ENCODE measurements around the gene SERPINB5. TPM values are rescaled to one million over a fixed set of nuclear protein-coding genes. Genes with fewer than 3 reads are reported as not detected.
"Not testable (repeated sequence)": the region's sequence is repeated elsewhere in the genome, so short reads cannot be mapped to it uniquely, and the experiment has no call there.

Gene SERPINB5
- under 1 TPM in 1 of 4 donors, not detected in 3; 0.04 TPM for polyA plus RNA-seq (ENCODE audit: insufficient read length in 4 of 4)

GRCh38 chr18:63476668-63477067 lies at the start of gene SERPINB5:
TSS of gene SERPINB5 (plus strand) at chr18:63476958. CDS start at chr18:63484429, 7,471 bp downstream.
- DNase-seq (ENCODE audit: low read depth in 4 of 4, low spot score in 3 of 4): no peak

DNA sequence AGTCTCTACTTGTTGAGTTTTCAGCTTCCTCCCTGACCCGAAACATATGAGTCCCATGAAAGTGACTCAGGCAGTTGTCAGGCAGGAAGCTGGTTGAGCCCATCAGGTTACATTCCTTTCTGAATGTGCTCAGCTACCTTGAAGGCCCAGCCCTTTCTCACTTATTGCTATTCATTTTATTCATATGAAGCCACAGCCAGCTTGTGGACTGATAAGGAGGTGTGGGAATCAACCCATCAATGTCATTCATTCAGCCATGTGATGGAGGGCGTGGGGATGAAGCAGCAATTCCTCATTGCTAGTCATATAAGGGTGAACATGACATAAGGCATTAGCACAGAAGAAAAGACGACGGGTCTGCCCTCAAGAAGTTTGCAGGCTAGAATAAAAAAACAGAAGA lies 49.2 kb upstream of the SERPINB5 start:
- no peak for DNase-seq (ENCODE audit: low read depth in 4 of 4, low spot score in 3 of 4)

GRCh38 chr18:63430526-63430925 lies 46.2 kb upstream of the SERPINB5 start:
- no peak for DNase-seq (ENCODE audit: low read depth in 4 of 4, low spot score in 3 of 4)

- no peak for DNase-seq (ENCODE audit: low read depth in 4 of 4, low spot score in 3 of 4)
These were observed 45.6 kb upstream of the SERPINB5 start for GRCh38 chr18:63431180-63431579.

- DNase-seq (ENCODE audit: low read depth in 4 of 4, low spot score in 3 of 4): no peak
These were observed 43.4 kb upstream of the SERPINB5 start for GRCh38 chr18:63433334-63433866.

DNA sequence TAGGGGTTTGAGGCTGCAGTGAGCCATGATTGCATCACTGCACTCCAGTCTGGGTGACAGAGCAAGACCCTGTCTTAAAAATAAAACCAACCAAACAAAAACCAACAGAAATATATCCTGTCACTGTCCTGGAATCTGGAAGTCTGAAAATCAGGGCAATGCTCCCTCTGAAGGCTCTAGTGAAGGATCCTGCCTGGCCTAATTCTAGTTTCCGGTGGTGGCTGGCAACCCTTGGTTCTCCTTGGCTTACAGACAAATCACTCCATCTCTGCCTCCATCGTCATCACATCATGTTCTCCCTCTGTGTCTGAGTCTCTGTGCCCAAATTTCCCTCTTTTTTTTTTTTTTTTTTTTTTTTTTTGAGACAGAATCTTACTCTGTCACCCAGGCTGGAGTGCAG lies 38.6 kb upstream of the SERPINB5 start:
- no peak for DNase-seq (ENCODE audit: low read depth in 4 of 4, low spot score in 3 of 4)

- DNase-seq (ENCODE audit: low read depth in 4 of 4, low spot score in 3 of 4): peak in 2 of 4 donors; percentile 54 to 61
These were observed 37.4 kb upstream of the SERPINB5 start for GRCh38 chr18:63439334-63439733.

DNA sequence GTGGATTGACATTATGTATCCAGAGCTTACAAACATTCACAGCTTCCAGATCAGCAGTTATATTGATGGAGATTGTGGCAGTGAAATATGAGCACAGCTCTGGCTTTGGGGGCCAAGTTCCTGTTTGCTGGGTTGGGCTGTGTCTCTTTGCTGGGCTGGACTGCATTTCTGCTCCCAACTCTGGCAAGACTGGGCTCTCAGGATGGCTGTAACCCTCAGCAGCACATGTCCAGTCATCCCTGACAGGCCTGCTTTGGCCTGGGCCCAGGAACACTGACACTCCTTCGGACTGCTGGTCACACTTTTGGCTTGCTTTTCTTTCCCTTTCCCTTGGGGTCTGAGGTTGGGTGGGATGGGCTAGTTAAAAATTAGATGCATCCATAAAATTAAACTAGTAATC lies 36.5 kb upstream of the SERPINB5 start:
- no peak for DNase-seq (ENCODE audit: low read depth in 4 of 4, low spot score in 3 of 4)

- DNase-seq (ENCODE audit: low read depth in 4 of 4, low spot score in 3 of 4): no peak
These were observed 35.9 kb upstream of the SERPINB5 start for GRCh38 chr18:63440881-63441280.

GRCh38 chr18:63443829-63444228 lies 32.9 kb upstream of the SERPINB5 start:
- no peak for DNase-seq (ENCODE audit: low read depth in 4 of 4, low spot score in 3 of 4)

DNA sequence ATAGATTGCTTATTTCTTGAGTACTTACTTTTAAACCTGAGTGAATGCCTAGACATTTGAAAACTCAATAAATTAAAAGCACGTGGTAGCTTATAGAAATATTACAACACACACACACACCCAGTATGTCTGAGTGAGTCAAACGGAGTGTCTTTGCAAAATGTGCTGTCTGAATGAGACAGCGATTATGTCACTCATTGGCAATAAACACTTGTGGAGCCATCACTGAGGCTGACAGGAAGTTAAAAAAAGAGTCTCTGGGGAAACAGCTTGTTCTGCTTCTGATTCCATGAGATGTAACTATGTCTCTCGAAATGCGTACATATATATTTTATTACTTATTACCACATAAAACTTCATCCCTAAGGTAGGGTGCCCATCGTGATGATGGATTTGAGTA lies 32.2 kb upstream of the SERPINB5 start:
- DNase-seq (ENCODE audit: low read depth in 4 of 4, low spot score in 3 of 4): no peak

DNA sequence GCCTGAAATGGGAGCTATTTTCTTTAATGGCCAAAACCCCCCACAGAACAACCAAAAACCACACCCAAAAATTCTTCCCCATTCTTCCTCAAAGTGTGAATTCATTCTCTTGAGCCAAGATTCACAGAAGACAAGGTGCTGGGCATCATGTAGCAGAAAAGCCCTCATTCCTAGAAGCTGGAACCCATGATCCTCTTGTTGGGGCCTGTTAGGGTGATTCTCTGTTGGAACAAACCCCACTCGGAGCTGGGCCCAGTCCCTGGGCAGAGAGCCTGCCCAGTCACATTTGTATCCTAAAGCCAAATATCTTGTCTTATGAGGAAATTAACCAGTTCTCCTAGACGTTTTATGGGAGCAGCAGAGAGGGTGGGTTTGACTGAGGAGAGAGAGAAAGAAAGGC lies 31.7 kb upstream of the SERPINB5 start:
- no peak for DNase-seq (ENCODE audit: low read depth in 4 of 4, low spot score in 3 of 4)

GRCh38 chr18:63446266-63446665 lies 30.5 kb upstream of the SERPINB5 start:
- DNase-seq (ENCODE audit: low read depth in 4 of 4, low spot score in 3 of 4): no peak

DNA sequence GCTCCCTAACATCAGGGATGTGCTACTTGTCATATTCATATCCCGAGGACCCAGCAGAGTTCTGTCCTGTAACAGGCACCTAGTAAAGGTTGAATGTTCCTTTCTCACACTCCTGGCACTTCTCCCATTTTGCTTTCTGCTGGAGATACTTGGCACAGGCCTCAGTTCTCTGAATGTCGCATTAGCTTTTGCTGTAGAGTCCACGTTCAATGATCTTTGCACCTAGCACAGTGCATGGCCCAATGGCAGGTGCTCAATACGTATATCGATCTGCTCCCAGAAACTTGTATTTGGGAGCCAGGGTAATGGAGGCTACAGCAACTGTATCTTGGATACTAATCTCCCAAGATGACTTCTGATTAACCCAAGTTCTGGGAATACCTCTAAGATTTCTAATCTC lies 29.7 kb upstream of the SERPINB5 start:
- no peak for DNase-seq (ENCODE audit: low read depth in 4 of 4, low spot score in 3 of 4)

- DNase-seq (ENCODE audit: low read depth in 4 of 4, low spot score in 3 of 4): no peak
These were observed 27.3 kb upstream of the SERPINB5 start for GRCh38 chr18:63449426-63449825.

DNA sequence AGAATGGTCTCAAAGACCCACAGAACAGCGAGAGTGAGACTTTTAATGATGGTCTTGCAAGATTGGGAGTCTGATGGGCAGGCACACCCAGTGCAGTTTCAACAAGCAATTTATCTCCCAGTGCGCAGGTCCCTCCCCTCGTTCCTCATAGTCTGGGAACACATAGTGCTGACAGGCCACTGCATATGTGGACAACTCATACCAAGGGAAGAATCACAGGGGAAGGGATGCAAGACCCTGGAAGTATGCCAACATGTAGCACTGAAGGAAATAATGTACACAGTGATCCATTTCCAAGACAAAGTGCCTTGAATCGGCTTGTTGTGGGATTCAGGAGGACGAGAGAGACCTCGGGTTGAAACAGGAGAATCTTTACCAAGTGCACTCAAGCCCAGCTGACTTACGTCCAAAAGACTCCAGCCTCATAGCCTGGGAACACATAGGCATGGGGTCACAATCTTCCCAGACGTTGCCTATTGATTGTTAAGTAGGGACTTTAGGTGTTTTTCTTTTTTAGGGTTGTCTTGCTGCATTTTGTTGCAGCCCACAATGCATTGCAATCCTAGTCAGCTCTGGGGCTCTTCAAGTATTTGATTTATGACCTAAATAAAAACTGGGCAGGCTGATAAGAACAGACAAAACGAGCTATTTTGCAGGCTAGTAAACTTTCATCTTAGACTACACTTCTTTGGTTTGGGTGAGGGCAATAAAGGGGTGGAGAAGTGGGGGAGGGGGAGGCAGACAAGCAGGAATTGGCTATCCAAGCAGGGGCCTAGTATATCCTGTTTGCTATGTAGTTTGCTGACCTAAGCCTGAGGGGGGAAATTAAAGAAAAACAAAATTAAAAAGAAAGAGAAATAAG lies 24.7 kb upstream of the SERPINB5 start:
- DNase-seq (ENCODE audit: low read depth in 4 of 4, low spot score in 3 of 4): peak in 1 of 4 donors; percentile 16

GRCh38 chr18:63452751-63453150 lies 24.0 kb upstream of the SERPINB5 start:
- DNase-seq (ENCODE audit: low read depth in 4 of 4, low spot score in 3 of 4): not testable (repeated sequence)

DNA sequence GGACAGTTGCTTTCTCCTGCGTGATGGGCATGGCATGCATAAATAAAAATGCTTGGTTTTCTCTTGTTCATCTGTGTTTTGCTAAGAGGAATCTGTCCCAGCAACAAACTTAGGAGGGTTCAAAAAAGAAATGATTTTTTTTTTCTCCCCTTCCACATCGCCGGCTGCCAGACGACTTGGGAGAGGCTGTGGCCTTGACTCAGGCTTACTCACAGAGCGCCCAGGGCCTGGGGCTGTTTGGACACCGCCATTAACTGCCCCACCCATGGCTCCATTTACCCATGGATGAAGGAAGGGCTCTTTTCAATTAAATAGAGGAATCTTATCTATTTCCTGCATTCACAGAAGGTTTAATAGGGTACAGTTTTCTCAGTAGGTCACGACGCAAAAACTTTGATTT lies 22.3 kb upstream of the SERPINB5 start:
- DNase-seq (ENCODE audit: low read depth in 4 of 4, low spot score in 3 of 4): no peak

- no peak for DNase-seq (ENCODE audit: low read depth in 4 of 4, low spot score in 3 of 4)
These were observed 18.8 kb upstream of the SERPINB5 start for GRCh38 chr18:63457977-63458376.

DNA sequence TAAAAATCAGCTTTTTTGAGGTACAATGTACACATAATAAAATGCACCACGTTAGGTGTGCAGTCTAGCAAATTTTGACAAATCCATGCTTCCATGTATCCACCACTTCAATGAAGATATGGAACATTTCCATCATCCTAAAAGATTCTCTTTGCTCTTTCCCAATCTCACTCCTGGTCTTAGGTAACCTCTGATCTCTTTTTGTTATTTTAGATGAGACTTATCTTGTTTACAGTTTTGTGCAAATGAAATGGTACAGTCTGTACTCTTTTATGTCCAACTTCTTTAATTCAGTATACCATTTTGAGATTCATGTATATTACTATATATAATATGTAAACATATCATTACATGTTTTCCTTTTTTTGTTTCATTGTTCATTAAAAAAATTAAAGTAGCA lies 16.3 kb upstream of the SERPINB5 start:
- DNase-seq (ENCODE audit: low read depth in 4 of 4, low spot score in 3 of 4): no peak

DNA sequence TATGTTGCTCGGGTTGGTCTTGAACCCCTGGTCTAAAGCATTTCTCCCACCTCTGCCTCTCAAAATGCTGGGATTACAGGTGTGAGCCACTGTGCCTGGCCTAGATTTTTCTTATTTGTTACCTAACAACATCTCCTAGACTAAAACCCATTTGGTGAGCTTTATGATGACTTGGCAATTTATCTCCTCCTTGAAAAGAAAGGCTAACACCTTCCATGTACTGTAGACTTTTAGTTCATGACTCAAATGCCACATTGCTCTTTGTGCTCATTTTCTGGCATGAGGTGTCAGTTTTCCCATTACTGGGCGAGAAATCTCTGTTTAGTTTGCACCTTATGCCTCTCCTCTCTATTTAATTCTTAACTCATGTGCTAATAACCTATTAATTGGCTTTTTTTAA lies 12.3 kb upstream of the SERPINB5 start:
- no peak for DNase-seq (ENCODE audit: low read depth in 4 of 4, low spot score in 3 of 4)

GRCh38 chr18:63465059-63465458 lies 11.7 kb upstream of the SERPINB5 start:
- DNase-seq (ENCODE audit: low read depth in 4 of 4, low spot score in 3 of 4): no peak

Data from right renal pelvis (tissue), 4 donors.